Esophagus squamous epithelium (tissue), 5 donors: ENCODE measurements around the gene C19orf25. TPM values are rescaled to one million over a fixed set of nuclear protein-coding genes. Genes with fewer than 3 reads are reported as not detected.
A peak's percentile ranks its signal among the peaks of the same experiment; 100 is the strongest.

Experiments used
- DNase-seq: peaks from one replicate; lab custom pipeline; 2025; lab: John Stamatoyannopoulos, UW
- H3K27ac ChIP-seq, 4 donors: fragments of 200-600 bp; sonication (generic); one replicate each; pipeline ENCODE4 v1.5.1; 2016 to 2019; ENCODE audit warnings: mild to moderate bottlenecking in 1 of 4
- H3K27me3 ChIP-seq, 4 donors: fragments of 200-600 bp; sonication (generic); 1 replicate in 3 of 4; 2 replicates in 1 of 4; pipeline versions ENCODE4 v1.5.1 to v1.6.0; 2017 to 2021; ENCODE audit warnings: antibody characterized with exemption in 1 of 4
- H3K36me3 ChIP-seq, 3 donors: fragments of 200-600 bp; sonication (generic); one replicate each; pipeline ENCODE4 v1.5.1; 2016 to 2019
- H3K4me1 ChIP-seq, 3 donors: fragments of 200-600 bp; sonication (generic); one replicate each; pipeline ENCODE4 v1.5.1; 2017 to 2019
- H3K4me3 ChIP-seq, 4 donors: fragments of 200-600 bp; sonication (generic); 1 replicate in 3 of 4; 2 replicates in 1 of 4; pipeline ENCODE4 v1.5.1; 2016 to 2019; ENCODE audit warnings: mild to moderate bottlenecking in 2 of 4, moderate library complexity in 1 of 4
- H3K9me3 ChIP-seq, 3 donors: fragments of 200-600 bp; sonication (generic); one replicate each; pipeline ENCODE4 v1.5.1; 2016 to 2019
- POLR2A ChIP-seq, 4 donors: fragments of 450-650 bp; IDR thresholded peaks; one replicate each; pipeline ENCODE4 v1.6.1; 2017; ENCODE audit warnings: antibody characterized with exemption in 4 of 4, mild to moderate bottlenecking in 4 of 4, moderate library complexity in 3 of 4
- WGBS, 2 donors: methylation state at CpG; one replicate each; pipeline ENCODE4 v1.1.5; 2018; 5-methylcytosine and 5-hydroxymethylcytosine counted together
- intact Hi-C: fragments of 100-400 bp; cut with DNase I; formaldehyde crosslinking; loops from one replicate; pipeline ENCODE4 v1.15.0; 2022
- total RNA-seq, 4 donors: library from RNA; depleted of rRNA; stranded (reverse); fragments of >200 nt; gene quantifications; one replicate each; pipeline ENCODE4 v1.1.0, GENCODE V29; 2016
- TF ChIP-seq, protein P1 (sequence below), 6 experiments: fragments of 450-650 bp in 4 of 6; fragments of 200-600 bp in 2 of 6; sonication (generic) in 2 of 6; IDR thresholded peaks; one replicate each; pipeline ENCODE4 v1.5.1; 2016 to 2019; ENCODE audit warnings: antibody characterized with exemption in 6 of 6, mild to moderate bottlenecking in 4 of 6, moderate library complexity in 4 of 6
- donor health status: DM: yes; HTN: yes; CAD: no.

Gene C19orf25
- total RNA-seq, 4 donors from 2014 or later = 17.8 to 24.5 (median 23.0) TPM

DNA sequence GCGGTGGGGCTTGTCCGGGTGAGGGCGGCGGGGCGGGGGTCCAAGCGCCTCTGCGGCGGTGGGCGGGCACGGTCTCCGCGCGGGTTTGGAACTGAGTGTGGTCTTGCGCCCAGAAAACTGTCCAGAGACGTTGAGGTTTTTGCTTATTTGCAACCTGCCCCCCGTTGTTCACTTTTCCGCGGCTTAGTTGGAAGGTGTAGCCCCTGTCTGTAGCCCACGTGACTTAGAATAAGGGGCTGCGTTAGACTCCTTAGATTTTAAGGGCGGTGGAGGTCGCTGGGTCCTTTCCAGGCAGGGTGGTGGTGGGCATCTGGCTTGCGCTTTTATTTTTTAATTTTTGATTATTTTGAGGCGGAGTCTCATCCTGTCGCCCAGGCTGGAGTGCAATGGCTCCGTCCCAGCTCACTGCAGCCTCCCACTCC is 40.1 kb downstream of the C19orf25 start:
- H3K4me3 ChIP-seq = peak overlapping the region; percentile 67 to 95 (median 90)
- no peak for DNase-seq
- no peaks in the 10 kb centered on the region for H3K9me3 ChIP-seq
- H3K27me3 ChIP-seq = no peaks in the 10 kb centered on the region
- H3K4me1 ChIP-seq = peaks cover 26 to 54% (median 27%) of the 10 kb centered on the region in 3 donors
- WGBS, 2 donors = 2% methylated on average over 11 to 13 of the region's 26 CpGs
- H3K36me3 ChIP-seq = peaks cover 31 to 64% (median 34%) of the 10 kb centered on the region in 3 donors
- peak overlapping the region; percentile 86 to 94 (median 89) for H3K27ac ChIP-seq
- intact Hi-C loops = no loop called here
- TF ChIP-seq, protein P1, sequence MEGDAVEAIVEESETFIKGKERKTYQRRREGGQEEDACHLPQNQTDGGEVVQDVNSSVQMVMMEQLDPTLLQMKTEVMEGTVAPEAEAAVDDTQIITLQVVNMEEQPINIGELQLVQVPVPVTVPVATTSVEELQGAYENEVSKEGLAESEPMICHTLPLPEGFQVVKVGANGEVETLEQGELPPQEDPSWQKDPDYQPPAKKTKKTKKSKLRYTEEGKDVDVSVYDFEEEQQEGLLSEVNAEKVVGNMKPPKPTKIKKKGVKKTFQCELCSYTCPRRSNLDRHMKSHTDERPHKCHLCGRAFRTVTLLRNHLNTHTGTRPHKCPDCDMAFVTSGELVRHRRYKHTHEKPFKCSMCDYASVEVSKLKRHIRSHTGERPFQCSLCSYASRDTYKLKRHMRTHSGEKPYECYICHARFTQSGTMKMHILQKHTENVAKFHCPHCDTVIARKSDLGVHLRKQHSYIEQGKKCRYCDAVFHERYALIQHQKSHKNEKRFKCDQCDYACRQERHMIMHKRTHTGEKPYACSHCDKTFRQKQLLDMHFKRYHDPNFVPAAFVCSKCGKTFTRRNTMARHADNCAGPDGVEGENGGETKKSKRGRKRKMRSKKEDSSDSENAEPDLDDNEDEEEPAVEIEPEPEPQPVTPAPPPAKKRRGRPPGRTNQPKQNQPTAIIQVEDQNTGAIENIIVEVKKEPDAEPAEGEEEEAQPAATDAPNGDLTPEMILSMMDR (IDR thresholded peaks at IDR 0.05) = no peak
- TF ChIP-seq POLR2A (IDR thresholded peaks at IDR 0.05) = no peak

DNA sequence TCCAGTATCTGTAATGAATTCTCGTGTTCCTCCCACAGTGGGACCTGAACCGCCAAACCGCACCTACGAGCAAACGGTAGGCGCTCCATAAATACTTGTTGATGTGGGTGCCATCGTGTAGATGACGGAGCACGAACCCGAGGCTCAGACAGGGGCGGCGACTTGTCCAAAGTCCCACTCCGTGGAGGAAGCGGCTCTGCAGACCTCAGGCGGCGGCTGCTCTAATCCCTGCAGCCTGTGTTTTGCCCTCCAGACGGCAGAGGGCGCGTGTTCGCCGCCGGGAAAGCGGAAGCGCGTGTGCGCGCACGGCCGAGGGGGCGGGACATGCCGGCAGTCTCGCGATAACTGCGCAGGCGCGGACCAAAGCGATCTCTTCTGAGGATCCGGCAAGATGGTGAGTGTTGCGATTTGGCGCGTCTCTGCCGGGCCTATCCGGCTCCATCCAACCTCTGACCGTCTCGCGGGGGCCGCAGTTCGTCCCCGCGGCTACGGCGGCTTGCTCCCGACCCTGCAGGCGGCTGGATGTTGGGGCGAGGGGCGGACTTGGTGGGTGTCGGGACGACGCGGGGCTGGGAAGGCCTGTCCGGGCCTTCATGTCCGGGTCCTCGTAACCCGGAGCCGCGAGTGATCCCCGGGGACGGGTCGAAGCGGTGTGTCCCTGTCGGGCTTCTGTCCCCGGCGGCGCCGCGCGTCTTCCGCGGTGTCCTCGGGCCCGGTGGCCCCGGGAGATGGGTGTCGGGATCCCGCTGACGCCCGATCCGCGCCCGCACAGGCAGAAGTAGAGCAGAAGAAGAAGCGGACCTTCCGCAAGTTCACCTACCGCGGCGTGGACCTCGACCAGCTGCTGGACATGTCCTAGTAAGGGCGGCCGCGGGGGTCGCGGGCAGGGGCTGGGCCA is 40.7 kb downstream of the C19orf25 start, which contains the start of gene RPS15:
RPS15 (plus strand) TSS at position 362 of the 898 bp plus-strand sequence; CDS start at position 392, 30 bp downstream.
- peak; percentile 49 for DNase-seq
- Histone ChIP-seq H3K27ac (peak within 1 kb of the TSS; percentile 86 to 94 (median 89)), H3K27me3 (no peaks in the 10 kb centered on the region), H3K4me3 (peak within 1 kb of the TSS; percentile 67 to 95 (median 90)), H3K9me3 (no peaks in the 10 kb centered on the region), H3K36me3 (peaks cover 38 to 70% (median 40%) of the 10 kb centered on the region in 3 donors), H3K4me1 (peaks cover 26 to 47% (median 27%) of the 10 kb centered on the region in 3 donors)
- intact Hi-C loops = no loop called here
- 1 to 11% methylated on average over 8 to 47 of the region's 100 CpGs for WGBS, 2 donors
- TF ChIP-seq, protein P1 (IDR thresholded peaks at IDR 0.05) = peak; percentile 87 to 99 (median 96)
- TF ChIP-seq POLR2A (IDR thresholded peaks at IDR 0.05) = peak in 3 of 4 donors; percentile 82 to 94 (median 90)

DNA sequence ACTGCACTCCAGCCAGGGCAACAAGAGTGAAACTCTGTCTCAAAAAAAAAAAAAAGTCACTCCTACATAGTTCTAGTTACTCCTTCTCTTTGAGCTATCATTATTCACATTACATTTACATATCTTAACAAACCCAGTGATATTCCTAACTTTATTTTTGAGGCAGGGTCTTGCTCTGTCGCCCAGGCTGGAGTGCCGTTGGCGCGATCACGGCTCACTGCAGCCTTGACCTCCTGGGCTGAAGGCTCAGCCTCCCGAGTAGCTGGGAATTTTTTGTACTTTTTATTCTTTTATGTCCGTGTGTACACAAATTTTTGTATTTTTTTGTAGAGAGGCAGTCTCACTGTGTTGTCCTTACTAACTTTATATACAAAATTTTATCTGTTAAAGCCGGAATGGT is 41.4 kb downstream of the C19orf25 start:
- H3K4me1 ChIP-seq = peaks cover 26 to 46% (median 27%) of the 10 kb centered on the region in 3 donors
- TF ChIP-seq, protein P1 (IDR thresholded peaks at IDR 0.05) = no peak
- TF ChIP-seq POLR2A (IDR thresholded peaks at IDR 0.05) = no peak
- peaks cover 44 to 72% (median 47%) of the 10 kb centered on the region in 3 donors for H3K36me3 ChIP-seq
- H3K9me3 ChIP-seq = no peaks in the 10 kb centered on the region
- 52 to 59% methylated on average over 8 of the region's 8 CpGs for WGBS, 2 donors
- H3K27me3 ChIP-seq = no peaks in the 10 kb centered on the region
- intact Hi-C loops = no loop called here
- H3K4me3 ChIP-seq = peak overlapping the region in 3 of 4 donors; percentile 67 to 95 (median 86)
- no peak for DNase-seq
- H3K27ac ChIP-seq = peak overlapping the region in 3 of 4 donors; percentile 86 to 91 (median 87)

DNA sequence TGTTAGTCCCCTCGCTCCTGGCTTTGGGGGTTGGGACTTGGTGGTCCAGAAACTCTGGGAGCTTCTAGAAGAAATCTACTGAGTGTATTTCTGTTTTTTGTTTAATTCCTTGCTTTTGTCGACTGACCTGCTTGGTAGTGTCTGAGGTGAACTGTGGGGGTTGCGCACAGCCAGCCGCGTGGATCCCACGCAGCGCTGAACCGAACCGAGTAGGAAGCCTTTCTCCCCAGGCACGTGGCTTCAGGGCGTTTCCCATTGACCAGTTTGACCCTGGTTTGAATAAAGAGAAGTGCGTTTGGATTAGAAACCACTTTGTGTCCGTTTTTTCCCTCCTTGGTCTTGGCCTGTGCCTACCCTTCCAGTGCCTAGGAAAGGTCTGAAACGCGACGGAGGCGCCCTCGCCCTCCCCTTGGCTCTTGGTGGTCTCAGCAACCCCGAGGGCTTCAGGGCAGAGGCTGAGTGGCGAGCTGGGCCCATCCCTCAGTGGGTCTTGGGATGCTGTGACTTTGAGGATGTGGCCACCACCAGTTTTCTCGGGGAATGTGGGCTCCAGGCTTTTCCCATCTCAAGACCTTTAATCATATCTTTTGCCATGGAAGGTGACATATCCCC is 43.5 kb downstream of the C19orf25 start:
- H3K4me3 ChIP-seq = no peak overlapping the region
- no peak overlapping the region for H3K27ac ChIP-seq
- H3K9me3 ChIP-seq = no peaks in the 10 kb centered on the region
- intact Hi-C loops = no loop called here
- peaks cover 41 to 72% (median 42%) of the 10 kb centered on the region in 3 donors for H3K36me3 ChIP-seq
- 85 to 100% methylated on average over 1 to 18 of the region's 21 CpGs for WGBS, 2 donors
- H3K27me3 ChIP-seq = no peaks in the 10 kb centered on the region
- H3K4me1 ChIP-seq = peaks cover 19 to 35% (median 20%) of the 10 kb centered on the region in 3 donors
- no peak for TF ChIP-seq POLR2A (IDR thresholded peaks at IDR 0.05)
- TF ChIP-seq, protein P1 (IDR thresholded peaks at IDR 0.05) = no peak
- no peak for DNase-seq
